ENCODE results near the gene NEK11. TPM values are rescaled to one million over a fixed set of nuclear protein-coding genes. Genes with fewer than 3 reads are reported as not detected.
"Not testable (repeated sequence)": the region's sequence is repeated elsewhere in the genome, so short reads cannot be mapped to it uniquely, and the experiment has no call there.

NEK11 gene
- total RNA-seq, 2 donors from 2014 or later, result 0.20 to 6.0 TPM

- H3K27me3 ChIP-seq (ENCODE audit: control insufficient read depth, insufficient read depth, low read length, poor library complexity, severe bottlenecking), result no peaks in the 10 kb centered on the region
- 82 to 89% methylated on average over 1 to 3 of the region's 3 CpGs for WGBS, 2 experiments (ENCODE audit: insufficient coverage in 1 of 2, insufficient read length in 1 of 2)
- H3K36me3 Mint-ChIP-seq (ENCODE audit: low read depth), result peaks cover 5% of the 10 kb centered on the region
- H3K4me3 ChIP-seq (ENCODE audit: low read length), result no peak overlapping the region
- no peak for DNase-seq
- no peaks in the 10 kb centered on the region for H3K36me3 ChIP-seq (ENCODE audit: control insufficient read depth, insufficient read depth, low read length)
- no peak overlapping the region for H3K27ac Mint-ChIP-seq
- H3K27ac ChIP-seq (ENCODE audit: low read depth, low read length), result no peak overlapping the region
- peaks cover 17% of the 10 kb centered on the region for H3K9me3 Mint-ChIP-seq
- H3K4me1 Mint-ChIP-seq, result peaks cover 5% of the 10 kb centered on the region
- no peak overlapping the region for H3K9ac ChIP-seq (ENCODE audit: extremely low read depth, low read length, poor library complexity, severe bottlenecking)
- no peaks in the 10 kb centered on the region for H3K4me1 ChIP-seq (ENCODE audit: control insufficient read depth, insufficient read depth, low read length)
- H3K9me3 ChIP-seq (ENCODE audit: control insufficient read depth, low read length), result no peaks in the 10 kb centered on the region
- TF ChIP-seq, protein P1, sequence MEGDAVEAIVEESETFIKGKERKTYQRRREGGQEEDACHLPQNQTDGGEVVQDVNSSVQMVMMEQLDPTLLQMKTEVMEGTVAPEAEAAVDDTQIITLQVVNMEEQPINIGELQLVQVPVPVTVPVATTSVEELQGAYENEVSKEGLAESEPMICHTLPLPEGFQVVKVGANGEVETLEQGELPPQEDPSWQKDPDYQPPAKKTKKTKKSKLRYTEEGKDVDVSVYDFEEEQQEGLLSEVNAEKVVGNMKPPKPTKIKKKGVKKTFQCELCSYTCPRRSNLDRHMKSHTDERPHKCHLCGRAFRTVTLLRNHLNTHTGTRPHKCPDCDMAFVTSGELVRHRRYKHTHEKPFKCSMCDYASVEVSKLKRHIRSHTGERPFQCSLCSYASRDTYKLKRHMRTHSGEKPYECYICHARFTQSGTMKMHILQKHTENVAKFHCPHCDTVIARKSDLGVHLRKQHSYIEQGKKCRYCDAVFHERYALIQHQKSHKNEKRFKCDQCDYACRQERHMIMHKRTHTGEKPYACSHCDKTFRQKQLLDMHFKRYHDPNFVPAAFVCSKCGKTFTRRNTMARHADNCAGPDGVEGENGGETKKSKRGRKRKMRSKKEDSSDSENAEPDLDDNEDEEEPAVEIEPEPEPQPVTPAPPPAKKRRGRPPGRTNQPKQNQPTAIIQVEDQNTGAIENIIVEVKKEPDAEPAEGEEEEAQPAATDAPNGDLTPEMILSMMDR (conservative IDR thresholded peaks at IDR 0.05), result no peak
- H3K4me3 Mint-ChIP-seq, result no peak overlapping the region
- H3K27me3 Mint-ChIP-seq (ENCODE audit: insufficient read depth), result no peaks in the 10 kb centered on the region
Observed at GRCh38 chr3:131328721-131329120, 302.0 kb downstream of the NEK11 start.

- Histone ChIP-seq H3K36me3 (ENCODE audit: control insufficient read depth, insufficient read depth, low read length) (no peaks in the 10 kb centered on the region), H3K27me3 (ENCODE audit: control insufficient read depth, insufficient read depth, low read length, poor library complexity, severe bottlenecking) (no peaks in the 10 kb centered on the region), H3K4me1 (ENCODE audit: control insufficient read depth, insufficient read depth, low read length) (no peaks in the 10 kb centered on the region), H3K4me3 (ENCODE audit: low read length) (no peak overlapping the region), H3K9me3 (ENCODE audit: control insufficient read depth, low read length) (no peaks in the 10 kb centered on the region), H3K9ac (ENCODE audit: extremely low read depth, low read length, poor library complexity, severe bottlenecking) (no peak overlapping the region), H3K27ac (ENCODE audit: low read depth, low read length) (no peak overlapping the region)
- DNase-seq, result no peak
- peaks cover 5% of the 10 kb centered on the region for H3K36me3 Mint-ChIP-seq (ENCODE audit: low read depth)
- 93 to 96% methylated on average over 5 of the region's 5 CpGs for WGBS, 2 experiments (ENCODE audit: insufficient coverage in 1 of 2, insufficient read length in 1 of 2)
- TF ChIP-seq, protein P1 (conservative IDR thresholded peaks at IDR 0.05), result no peak
- no peak overlapping the region for H3K27ac Mint-ChIP-seq
- peaks cover 24% of the 10 kb centered on the region for H3K9me3 Mint-ChIP-seq
- no peaks in the 10 kb centered on the region for H3K27me3 Mint-ChIP-seq (ENCODE audit: insufficient read depth)
- peaks cover 5% of the 10 kb centered on the region for H3K4me1 Mint-ChIP-seq
- no peak overlapping the region for H3K4me3 Mint-ChIP-seq
Observed at GRCh38 chr3:131329774-131330173, 303.1 kb downstream of the NEK11 start.

- Mint-ChIP-seq H3K4me3 (peak overlapping the region; percentile 68), H3K9me3 (peaks cover 33% of the 10 kb centered on the region), H3K27ac (peak overlapping the region; percentile 93)
- not testable (repeated sequence) for H3K4me3 ChIP-seq (ENCODE audit: low read length); H3K9me3 ChIP-seq (ENCODE audit: control insufficient read depth, low read length); H3K4me1 Mint-ChIP-seq; H3K27me3 Mint-ChIP-seq (ENCODE audit: insufficient read depth); DNase-seq; H3K36me3 Mint-ChIP-seq (ENCODE audit: low read depth); H3K27ac ChIP-seq (ENCODE audit: low read depth, low read length); H3K36me3 ChIP-seq (ENCODE audit: control insufficient read depth, insufficient read depth, low read length); H3K27me3 ChIP-seq (ENCODE audit: control insufficient read depth, insufficient read depth, low read length, poor library complexity, severe bottlenecking); H3K4me1 ChIP-seq (ENCODE audit: control insufficient read depth, insufficient read depth, low read length); H3K9ac ChIP-seq (ENCODE audit: extremely low read depth, low read length, poor library complexity, severe bottlenecking)
- WGBS, 2 experiments (ENCODE audit: insufficient coverage in 1 of 2, insufficient read length in 1 of 2), result 90 to 94% methylated on average over 7 to 24 of the region's 27 CpGs
Observed at GRCh38 chr3:131331456-131332085, 304.9 kb downstream of the NEK11 start.
